ENCODE results near the gene FBXO8.

The FBXO8 gene, protein sequence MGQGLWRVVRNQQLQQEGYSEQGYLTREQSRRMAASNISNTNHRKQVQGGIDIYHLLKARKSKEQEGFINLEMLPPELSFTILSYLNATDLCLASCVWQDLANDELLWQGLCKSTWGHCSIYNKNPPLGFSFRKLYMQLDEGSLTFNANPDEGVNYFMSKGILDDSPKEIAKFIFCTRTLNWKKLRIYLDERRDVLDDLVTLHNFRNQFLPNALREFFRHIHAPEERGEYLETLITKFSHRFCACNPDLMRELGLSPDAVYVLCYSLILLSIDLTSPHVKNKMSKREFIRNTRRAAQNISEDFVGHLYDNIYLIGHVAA

DNA sequence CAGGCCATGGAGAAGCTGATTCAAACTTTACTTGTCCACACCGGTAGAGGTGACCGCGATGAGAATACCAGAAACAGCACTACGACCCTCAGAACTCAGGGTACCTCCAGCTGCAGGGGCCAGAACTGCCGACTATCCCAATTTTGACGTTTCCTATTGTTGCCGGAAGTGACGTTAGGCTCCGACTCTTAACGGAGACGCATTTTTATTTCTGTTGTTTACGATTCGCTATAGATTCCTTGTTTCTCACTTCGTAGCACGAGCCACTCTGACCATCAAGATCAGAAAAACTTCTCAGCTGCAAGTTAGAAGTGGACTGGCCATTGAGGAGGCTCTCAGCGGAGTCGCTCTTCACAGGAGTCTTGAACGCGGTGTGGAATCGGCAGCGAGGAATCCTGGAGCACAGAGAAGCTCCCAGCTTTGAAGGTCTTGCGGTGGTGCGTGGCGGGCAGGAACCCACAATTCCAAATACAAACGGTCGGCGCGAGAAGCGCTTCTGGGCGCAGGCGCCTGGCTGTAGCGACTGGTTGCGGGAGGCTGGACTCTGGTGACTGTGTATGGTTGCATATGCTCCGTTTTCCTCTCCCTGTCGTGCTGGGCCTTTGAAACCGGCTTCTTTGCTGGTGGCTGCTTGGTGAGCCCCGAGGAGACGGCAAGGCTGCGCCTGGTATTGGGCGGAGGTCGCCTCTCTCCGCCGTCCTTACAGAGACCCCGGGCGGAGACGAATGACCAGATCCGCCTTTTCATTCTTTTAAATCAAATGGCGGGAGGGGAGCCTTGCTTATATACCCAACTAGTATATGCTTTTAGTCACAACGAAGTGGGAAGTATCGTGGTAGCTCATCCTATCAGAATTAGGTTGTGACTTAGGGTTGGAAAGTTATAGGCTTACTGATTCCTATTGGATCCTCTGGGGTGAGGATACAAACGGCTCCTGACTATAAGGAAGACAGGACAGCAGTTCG is at the start of gene FBXO8, which contains the start of gene CEP44:
Gene FBXO8, minus strand, starts transcription at position 161 of the 965 bp plus-strand sequence. CDS start 20,575 bp downstream, outside the sequence.
Gene CEP44, plus strand, starts transcription at position 405 of the 965 bp plus-strand sequence. CDS start 15,211 bp downstream, outside the sequence.
- H3K4me3 ChIP-seq (ENCODE audit: low read depth, low read length): peak within 1 kb of the TSS; percentile 86
- TF ChIP-seq, protein P1, sequence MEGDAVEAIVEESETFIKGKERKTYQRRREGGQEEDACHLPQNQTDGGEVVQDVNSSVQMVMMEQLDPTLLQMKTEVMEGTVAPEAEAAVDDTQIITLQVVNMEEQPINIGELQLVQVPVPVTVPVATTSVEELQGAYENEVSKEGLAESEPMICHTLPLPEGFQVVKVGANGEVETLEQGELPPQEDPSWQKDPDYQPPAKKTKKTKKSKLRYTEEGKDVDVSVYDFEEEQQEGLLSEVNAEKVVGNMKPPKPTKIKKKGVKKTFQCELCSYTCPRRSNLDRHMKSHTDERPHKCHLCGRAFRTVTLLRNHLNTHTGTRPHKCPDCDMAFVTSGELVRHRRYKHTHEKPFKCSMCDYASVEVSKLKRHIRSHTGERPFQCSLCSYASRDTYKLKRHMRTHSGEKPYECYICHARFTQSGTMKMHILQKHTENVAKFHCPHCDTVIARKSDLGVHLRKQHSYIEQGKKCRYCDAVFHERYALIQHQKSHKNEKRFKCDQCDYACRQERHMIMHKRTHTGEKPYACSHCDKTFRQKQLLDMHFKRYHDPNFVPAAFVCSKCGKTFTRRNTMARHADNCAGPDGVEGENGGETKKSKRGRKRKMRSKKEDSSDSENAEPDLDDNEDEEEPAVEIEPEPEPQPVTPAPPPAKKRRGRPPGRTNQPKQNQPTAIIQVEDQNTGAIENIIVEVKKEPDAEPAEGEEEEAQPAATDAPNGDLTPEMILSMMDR (IDR thresholded peaks at IDR 0.05; ENCODE audit: borderline replicate concordance, insufficient read depth, low read depth, low read length): no peak

DNA sequence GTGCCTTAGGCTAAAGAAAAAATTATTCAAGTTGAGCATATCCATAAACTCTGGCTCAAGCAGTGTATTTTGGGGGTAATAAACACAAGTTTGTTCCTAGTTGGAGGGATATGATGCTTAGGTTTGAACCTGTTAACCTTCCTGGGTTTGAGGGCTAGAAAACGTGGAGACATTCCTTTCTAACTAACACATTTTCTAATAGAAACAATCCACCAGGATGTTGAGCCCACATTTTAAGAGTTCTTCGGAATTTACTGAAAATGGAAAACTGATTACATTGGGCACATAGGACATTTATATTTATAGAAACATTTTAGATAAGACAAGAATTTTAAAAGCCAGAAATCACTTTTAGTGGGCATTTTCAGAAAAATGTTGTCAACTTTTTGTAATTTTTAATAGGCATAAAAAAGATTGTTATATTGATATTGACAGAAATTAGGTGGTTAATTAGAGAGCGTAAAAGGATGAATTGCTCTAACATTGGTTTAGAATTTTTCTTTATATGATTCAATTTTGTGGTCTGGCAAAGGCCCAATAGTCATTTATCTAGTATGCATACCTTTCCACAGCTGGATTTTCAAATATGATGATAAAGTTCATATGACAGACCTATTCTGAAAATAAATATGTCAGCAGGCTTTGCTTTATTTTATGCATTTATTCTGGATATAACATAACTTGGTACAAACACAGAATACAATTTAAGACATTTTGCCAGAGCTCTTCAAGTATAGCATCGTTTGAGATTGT is 49.5 kb upstream of the FBXO8 start:
- TF ChIP-seq, protein P1 (IDR thresholded peaks at IDR 0.05; ENCODE audit: borderline replicate concordance, insufficient read depth, low read depth, low read length): no peak
- no peak overlapping the region for H3K4me3 ChIP-seq (ENCODE audit: low read depth, low read length)

DNA sequence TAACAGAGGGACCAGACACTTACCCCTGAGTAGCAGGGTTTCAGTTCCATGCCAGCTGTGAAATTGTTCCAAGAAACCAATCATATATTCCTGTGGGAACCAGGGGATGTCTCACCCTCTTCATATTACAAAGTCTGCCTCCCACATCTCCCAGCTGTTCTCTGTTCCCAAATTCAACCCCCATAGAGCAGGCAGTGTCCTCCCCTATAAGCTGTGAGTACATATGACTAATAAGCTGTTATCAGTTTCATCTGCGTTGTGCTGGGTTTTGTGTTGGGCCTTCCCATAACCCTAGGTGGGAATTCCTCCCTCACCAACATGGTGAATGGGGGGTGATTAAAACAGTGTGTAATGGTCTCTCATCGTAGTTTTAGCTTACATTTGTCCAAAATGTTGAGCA is 41.3 kb upstream of the FBXO8 start:
- no peak overlapping the region for H3K4me3 ChIP-seq (ENCODE audit: low read depth, low read length)
- TF ChIP-seq, protein P1 (IDR thresholded peaks at IDR 0.05; ENCODE audit: borderline replicate concordance, insufficient read depth, low read depth, low read length): no peak

DNA sequence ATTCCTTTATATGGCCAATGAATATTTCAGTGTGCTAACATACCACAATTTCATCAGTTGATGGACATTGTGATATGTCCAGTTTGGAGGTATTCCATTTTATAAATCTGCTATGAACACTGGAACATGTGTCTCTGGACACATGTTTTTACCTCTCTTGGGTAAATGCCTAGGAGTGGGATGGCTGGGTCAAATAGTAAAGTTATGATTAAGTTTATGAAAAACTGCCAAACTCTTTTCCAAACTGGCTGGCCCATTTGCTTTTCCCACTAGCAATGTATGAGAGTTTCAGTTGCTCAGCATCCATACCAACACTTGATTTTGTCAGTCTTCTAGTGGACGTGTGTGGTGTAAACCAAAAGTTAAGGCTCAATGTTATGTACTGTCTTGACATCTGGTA is 40.8 kb upstream of the FBXO8 start:
- TF ChIP-seq, protein P1 (IDR thresholded peaks at IDR 0.05; ENCODE audit: borderline replicate concordance, insufficient read depth, low read depth, low read length): no peak

DNA sequence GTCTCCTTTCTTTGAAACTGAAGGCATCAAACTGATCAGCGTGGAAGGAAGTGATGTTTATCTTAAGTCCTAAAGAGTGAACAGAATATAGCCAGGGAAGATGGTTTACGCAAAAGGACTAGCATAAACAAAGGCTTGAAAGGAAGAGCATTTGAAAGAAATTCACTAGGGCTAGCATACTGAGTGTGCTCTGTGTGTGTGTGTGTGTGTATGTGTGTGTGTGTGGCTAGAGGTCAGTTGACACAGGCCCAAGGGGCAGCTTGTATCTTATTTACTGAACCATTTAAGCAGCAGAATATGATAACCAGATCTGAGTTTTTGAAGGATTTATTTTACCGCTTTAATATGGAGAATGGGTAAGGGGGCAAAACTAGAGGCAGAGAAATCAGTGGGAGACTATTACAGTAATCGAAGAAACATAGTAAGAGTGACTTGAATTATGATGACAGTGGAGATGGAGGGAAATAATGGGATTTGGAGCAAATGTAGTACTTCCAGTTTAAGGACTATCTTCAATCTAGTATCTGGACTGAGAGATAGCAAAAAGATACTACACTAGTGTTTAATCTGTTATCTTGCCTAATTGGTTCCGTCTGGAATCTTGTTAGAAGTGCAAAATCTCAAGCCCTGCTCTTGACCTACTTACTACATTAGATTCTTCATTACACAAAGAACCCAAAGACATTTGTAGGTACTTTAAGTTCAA is 37.2 kb upstream of the FBXO8 start:
- TF ChIP-seq, protein P1 (IDR thresholded peaks at IDR 0.05; ENCODE audit: borderline replicate concordance, insufficient read depth, low read depth, low read length): no peak

More for the DNA sequence above, 40.8 kb upstream of the FBXO8 start:
- no peak overlapping the region for H3K4me3 ChIP-seq (ENCODE audit: low read depth, low read length)

More for the DNA sequence above, 37.2 kb upstream of the FBXO8 start:
- H3K4me3 ChIP-seq (ENCODE audit: low read depth, low read length): no peak overlapping the region
